Measurements from ENCODE around the gene ANO2.

Gene ANO2

GRCh38 chr12:5971194-5971850 lies 26.3 kb upstream of the ANO2 start:
- TF ChIP-seq EGR1 (IDR thresholded peaks at IDR 0.05) (no peak), FOXM1 (IDR thresholded peaks at IDR 0.05; ENCODE audit: borderline replicate concordance, low read depth) (no peak), USF1 (IDR thresholded peaks at IDR 0.05) (no peak), CREB1 (IDR thresholded peaks at IDR 0.05; ENCODE audit: low read depth) (no peak), EP300 (IDR thresholded peaks at IDR 0.05; ENCODE audit: borderline replicate concordance) (no peak), TAF1 (IDR thresholded peaks at IDR 0.05; ENCODE audit: low read depth) (no peak), TCF12 (IDR thresholded peaks at IDR 0.05; ENCODE audit: low read depth) (no peak), REST (IDR thresholded peaks at IDR 0.05; ENCODE audit: low read depth) (no peak)

GRCh38 chr12:5969974-5970690 lies 25.1 kb upstream of the ANO2 start:
- TF ChIP-seq TEAD4 (IDR thresholded peaks at IDR 0.05) (no peak), EGR1 (IDR thresholded peaks at IDR 0.05) (no peak), TAF1 (IDR thresholded peaks at IDR 0.05; ENCODE audit: low read depth) (no peak), CEBPB (IDR thresholded peaks at IDR 0.05) (no peak), USF1 (IDR thresholded peaks at IDR 0.05) (no peak), FOXM1 (IDR thresholded peaks at IDR 0.05; ENCODE audit: borderline replicate concordance, low read depth) (no peak), RAD21 (IDR thresholded peaks at IDR 0.05; ENCODE audit: low read depth) (no peak), TCF12 (IDR thresholded peaks at IDR 0.05; ENCODE audit: low read depth) (no peak), NFIC (IDR thresholded peaks at IDR 0.05) (no peak), EP300 (IDR thresholded peaks at IDR 0.05; ENCODE audit: borderline replicate concordance) (no peak), CREB1 (IDR thresholded peaks at IDR 0.05; ENCODE audit: low read depth) (no peak), YY1 (IDR thresholded peaks at IDR 0.05; ENCODE audit: low read depth) (no peak), REST (IDR thresholded peaks at IDR 0.05; ENCODE audit: low read depth) (no peak), ZBTB7A (IDR thresholded peaks at IDR 0.05; ENCODE audit: low read depth) (no peak), MAX (IDR thresholded peaks at IDR 0.05) (no peak)

- TF ChIP-seq TEAD4 (IDR thresholded peaks at IDR 0.05), result no peak
Observed at GRCh38 chr12:5969156-5969973, 24.3 kb upstream of the ANO2 start.

- TF ChIP-seq CREB1 (IDR thresholded peaks at IDR 0.05; ENCODE audit: low read depth), result no peak
- no peak for TF ChIP-seq FOXM1 (IDR thresholded peaks at IDR 0.05; ENCODE audit: borderline replicate concordance, low read depth)
- TF ChIP-seq YY1 (IDR thresholded peaks at IDR 0.05; ENCODE audit: low read depth), result no peak
- TF ChIP-seq MAX (IDR thresholded peaks at IDR 0.05), result no peak
- no peak for TF ChIP-seq NFIC (IDR thresholded peaks at IDR 0.05)
- no peak for TF ChIP-seq EGR1 (IDR thresholded peaks at IDR 0.05)
- no peak for TF ChIP-seq REST (IDR thresholded peaks at IDR 0.05; ENCODE audit: low read depth)
- TF ChIP-seq USF1 (IDR thresholded peaks at IDR 0.05), result no peak
- no peak for TF ChIP-seq EP300 (IDR thresholded peaks at IDR 0.05; ENCODE audit: borderline replicate concordance)
- no peak for TF ChIP-seq TAF1 (IDR thresholded peaks at IDR 0.05; ENCODE audit: low read depth)
- TF ChIP-seq ZBTB7A (IDR thresholded peaks at IDR 0.05; ENCODE audit: low read depth), result no peak
Observed at GRCh38 chr12:5967645-5968415, 22.8 kb upstream of the ANO2 start.
